Measurements from ENCODE around the gene KCNA5.

KCNA5 gene

DNA sequence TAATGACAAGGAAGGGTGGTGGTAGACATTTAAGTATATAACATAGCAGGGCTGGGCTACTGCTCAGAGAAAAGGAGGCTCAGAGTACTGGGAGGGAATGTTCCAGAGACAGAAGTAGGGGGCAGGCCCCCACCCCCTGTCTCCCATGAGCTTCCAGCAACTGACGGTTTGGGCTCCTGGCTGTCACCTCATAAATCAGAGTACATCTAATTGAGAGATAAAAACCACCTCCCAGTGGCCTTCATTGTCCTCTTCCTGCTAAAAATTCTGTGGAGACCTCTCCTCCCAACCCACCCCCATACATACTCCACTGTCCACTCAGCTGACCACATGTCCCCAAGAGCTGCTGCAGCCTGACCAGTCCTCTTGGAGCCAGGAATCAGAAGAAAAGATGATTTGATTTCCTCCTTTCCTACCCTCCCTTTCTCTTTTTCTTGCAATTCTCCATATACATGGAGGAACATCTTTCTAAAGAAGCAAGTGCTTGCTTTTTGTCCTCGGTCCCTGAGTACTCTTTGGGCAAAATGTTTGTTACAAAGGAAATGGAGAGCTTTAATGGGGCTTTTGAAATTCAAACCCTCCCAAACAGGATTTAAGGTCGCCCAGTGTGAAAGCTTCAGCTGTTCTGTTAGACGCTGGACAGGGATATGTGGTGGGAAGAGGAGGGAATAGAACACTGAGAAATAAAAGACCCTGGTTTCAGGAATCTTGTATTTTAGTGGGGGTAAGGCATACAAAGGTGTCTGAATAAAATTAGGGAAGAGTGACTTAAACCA, 16.4 kb upstream of the KCNA5 start:
- in situ Hi-C loops (cut with MboI; ENCODE audit: low sequenced_read_pairs) = no loop called here

DNA sequence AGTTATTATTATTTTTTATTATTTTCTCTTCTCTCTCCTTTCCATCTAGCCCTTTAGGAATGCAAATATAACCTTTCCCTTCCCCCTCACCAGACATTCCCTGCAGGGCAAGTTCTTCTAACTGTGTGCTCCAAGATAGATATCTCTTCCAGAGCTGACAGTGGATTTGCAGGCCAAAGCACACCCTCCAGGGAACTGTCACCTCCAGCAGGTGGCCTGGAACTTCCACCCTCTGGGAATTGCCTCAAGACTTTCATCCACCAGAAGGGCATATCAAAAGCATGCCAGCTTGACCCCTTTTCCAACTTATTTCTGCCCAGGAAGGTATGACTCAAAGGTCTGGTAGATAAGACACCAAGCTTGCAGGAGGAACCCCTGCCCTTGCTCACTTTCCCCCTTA, 13.6 kb upstream of the KCNA5 start:
- in situ Hi-C loops (cut with MboI; ENCODE audit: low sequenced_read_pairs) = no loop called here

DNA sequence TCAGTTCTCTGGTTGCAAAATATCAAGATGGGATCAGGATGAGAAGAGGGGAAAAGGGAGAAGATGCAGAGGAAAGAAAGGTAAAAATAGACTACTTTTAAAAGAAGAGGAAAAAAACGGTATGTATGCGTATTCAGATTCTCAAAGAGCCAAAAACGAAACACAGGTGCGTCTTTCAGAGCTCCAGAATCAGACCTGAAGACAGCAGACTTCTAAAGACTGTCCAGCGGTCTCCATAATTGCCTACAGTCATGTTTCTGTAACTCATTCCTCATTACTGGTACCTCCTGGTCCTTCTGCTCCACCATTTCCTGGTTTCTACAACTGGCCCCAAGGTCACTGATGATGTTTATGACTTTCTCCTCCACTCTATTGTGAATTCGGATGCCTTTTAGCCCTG, 12.4 kb upstream of the KCNA5 start:
- in situ Hi-C loops (cut with MboI; ENCODE audit: low sequenced_read_pairs) = no loop called here

- in situ Hi-C loops (cut with MboI; ENCODE audit: low sequenced_read_pairs) = no loop called here
Observed at GRCh38 chr12:5031958-5032357, 11.7 kb upstream of the KCNA5 start.

DNA sequence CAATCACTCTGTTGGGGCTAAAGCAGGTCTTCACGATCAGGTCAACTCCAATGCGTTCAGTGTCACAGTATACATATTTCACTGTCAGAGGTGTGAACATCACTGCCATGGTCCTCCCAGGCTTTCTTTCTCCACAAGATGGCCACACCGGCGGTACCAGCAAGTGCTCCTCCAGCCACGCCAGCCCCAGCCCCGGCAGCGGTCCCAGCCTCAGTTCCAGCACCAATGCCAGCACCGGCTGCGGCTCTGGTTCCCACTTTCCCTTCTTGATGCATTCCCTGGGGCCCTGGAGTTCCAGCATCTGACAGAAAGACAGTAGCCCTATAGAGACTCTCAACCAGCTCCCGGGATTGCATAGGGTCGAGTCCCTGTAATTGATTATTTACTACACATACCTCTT, 10.9 kb upstream of the KCNA5 start:
- in situ Hi-C loops (cut with MboI; ENCODE audit: low sequenced_read_pairs) = no loop called here

GRCh38 chr12:5033883-5034282, 9.8 kb upstream of the KCNA5 start:
- in situ Hi-C loops (cut with MboI; ENCODE audit: low sequenced_read_pairs) = no loop called here

- in situ Hi-C loops (cut with MboI; ENCODE audit: low sequenced_read_pairs) = no loop called here
Observed at GRCh38 chr12:5034603-5035002, 9.1 kb upstream of the KCNA5 start.

GRCh38 chr12:5035618-5036017, 8.1 kb upstream of the KCNA5 start:
- in situ Hi-C loops (cut with MboI; ENCODE audit: low sequenced_read_pairs) = no loop called here

- in situ Hi-C loops (cut with MboI; ENCODE audit: low sequenced_read_pairs) = no loop called here
Observed at GRCh38 chr12:5036031-5036430, 7.6 kb upstream of the KCNA5 start.

- in situ Hi-C loops (cut with MboI; ENCODE audit: low sequenced_read_pairs) = no loop called here
Observed at GRCh38 chr12:5037795-5038357, 5.8 kb upstream of the KCNA5 start.

- in situ Hi-C loops (cut with MboI; ENCODE audit: low sequenced_read_pairs) = no loop called here
Observed at GRCh38 chr12:5038781-5039311, 4.8 kb upstream of the KCNA5 start.

DNA sequence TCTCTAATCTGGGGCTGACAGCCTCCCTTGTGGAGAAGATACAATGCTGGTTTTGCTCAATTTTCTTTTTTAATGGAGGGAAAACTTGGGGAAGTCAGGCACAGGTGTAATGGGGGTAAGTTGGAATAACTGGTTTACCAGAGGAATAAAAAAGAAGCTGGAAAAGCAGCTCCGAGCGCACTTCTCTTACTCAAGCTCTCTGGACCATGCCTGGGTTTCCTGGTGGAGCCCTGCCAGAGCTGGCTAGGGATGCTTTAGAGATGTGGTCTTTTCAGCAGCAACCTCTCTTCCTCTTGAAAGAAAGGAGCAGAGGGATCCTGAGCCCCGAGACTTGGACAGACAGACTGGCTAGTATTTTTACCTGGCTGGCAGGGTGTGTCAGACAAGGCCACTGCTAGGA, 3.9 kb upstream of the KCNA5 start:
- in situ Hi-C loops (cut with MboI; ENCODE audit: low sequenced_read_pairs) = no loop called here

- in situ Hi-C loops (cut with MboI; ENCODE audit: low sequenced_read_pairs) = no loop called here
Observed at GRCh38 chr12:5040368-5040767, 3.3 kb upstream of the KCNA5 start.

DNA sequence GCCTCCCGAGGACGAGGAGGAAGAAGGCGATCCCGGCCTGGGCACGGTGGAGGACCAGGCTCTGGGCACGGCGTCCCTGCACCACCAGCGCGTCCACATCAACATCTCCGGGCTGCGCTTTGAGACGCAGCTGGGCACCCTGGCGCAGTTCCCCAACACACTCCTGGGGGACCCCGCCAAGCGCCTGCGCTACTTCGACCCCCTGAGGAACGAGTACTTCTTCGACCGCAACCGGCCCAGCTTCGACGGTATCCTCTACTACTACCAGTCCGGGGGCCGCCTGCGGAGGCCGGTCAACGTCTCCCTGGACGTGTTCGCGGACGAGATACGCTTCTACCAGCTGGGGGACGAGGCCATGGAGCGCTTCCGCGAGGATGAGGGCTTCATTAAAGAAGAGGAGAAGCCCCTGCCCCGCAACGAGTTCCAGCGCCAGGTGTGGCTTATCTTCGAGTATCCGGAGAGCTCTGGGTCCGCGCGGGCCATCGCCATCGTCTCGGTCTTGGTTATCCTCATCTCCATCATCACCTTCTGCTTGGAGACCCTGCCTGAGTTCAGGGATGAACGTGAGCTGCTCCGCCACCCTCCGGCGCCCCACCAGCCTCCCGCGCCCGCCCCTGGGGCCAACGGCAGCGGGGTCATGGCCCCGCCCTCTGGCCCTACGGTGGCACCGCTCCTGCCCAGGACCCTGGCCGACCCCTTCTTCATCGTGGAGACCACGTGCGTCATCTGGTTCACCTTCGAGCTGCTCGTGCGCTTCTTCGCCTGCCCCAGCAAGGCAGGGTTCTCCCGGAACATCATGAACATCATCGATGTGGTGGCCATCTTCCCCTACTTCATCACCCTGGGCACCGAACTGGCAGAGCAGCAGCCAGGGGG, 979 bp downstream of the KCNA5 start:
- in situ Hi-C loops (cut with MboI; ENCODE audit: low sequenced_read_pairs) = no loop called here

DNA sequence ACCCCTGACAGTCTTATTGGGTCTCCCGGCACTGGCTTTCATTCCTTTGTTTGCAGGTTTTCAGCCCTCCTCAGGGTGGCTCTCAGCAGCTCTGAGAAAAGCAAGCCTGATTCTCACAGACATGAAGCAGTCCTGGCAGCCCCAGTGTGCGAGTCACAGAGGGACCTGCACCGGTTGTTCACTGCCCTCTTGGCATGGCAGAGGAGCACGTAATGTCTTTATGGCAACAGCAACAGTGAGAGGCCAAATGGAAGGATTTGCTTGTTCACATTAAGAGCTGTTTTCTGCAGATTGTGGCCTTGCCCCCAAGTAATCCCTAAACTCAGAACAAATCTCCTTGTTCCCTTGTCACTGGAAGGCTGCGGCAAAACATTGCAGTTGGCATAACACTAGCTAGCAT, 3.4 kb downstream of the KCNA5 start:
- in situ Hi-C loops (cut with MboI; ENCODE audit: low sequenced_read_pairs) = no loop called here

DNA sequence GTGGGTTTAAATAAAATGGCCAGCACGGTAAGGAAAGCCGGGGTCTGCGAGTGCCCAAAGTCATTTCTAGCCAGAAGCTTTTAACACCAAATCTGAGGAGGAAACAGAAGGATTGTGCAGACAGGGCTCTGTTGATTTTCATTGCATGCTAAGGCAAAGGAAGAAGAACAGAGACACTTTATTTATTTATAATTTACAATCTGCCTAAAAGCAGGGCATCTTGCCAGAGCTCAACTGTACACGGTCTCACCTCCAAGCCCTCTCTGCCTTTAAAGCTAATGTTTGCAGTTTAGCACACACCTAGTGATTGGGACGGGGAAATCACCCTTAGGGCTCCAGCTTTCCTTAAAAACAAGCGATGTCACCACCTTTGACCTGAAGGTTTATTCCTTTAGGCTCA, 4.0 kb downstream of the KCNA5 start:
- in situ Hi-C loops (cut with MboI; ENCODE audit: low sequenced_read_pairs) = no loop called here

GRCh38 chr12:5050542-5050941, 6.9 kb downstream of the KCNA5 start:
- in situ Hi-C loops (cut with MboI; ENCODE audit: low sequenced_read_pairs) = no loop called here

- in situ Hi-C loops (cut with MboI; ENCODE audit: low sequenced_read_pairs) = no loop called here
Observed at GRCh38 chr12:5051334-5051733, 7.7 kb downstream of the KCNA5 start.

- in situ Hi-C loops (cut with MboI; ENCODE audit: low sequenced_read_pairs) = no loop called here
Observed at GRCh38 chr12:5051913-5052312, 8.2 kb downstream of the KCNA5 start.

DNA sequence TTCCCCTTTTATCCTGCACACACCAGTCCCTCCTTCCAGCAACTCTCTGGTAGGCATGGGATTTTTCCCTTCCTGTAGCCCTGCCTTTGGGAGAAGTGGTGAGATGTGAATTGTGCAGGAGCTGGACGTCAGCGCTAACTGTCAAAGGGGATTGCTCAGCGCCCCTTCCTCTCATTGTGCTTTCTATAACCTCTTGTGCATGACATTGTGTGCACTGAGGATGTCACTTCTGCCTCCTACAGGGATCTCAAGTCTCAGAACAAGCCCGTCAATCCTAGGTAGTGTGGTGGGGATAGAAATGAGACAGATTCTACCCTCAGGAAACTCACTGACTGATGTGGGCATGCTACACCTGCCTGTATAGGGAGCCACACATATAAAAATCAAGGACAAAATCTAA, 8.7 kb downstream of the KCNA5 start:
- in situ Hi-C loops (cut with MboI; ENCODE audit: low sequenced_read_pairs) = no loop called here

DNA sequence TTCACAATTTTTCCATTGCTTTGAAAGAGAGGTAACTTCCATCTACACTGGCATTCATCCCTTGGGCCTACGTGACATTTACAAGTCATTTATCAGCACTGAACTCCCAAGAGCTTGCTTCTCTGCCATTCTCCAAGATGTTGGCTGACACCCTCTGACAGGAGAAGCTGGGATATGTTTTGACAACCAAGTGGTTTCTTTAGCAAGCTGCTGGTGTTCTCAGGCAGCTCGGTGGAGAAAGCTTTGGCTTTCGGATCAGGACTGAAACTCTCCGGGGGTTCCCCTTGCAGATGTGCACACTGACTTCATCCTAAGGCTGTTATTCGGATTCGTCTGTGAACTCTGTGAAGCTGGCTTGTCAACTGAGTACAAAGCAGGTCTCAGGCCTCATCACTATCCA, 15.7 kb downstream of the KCNA5 start:
- in situ Hi-C loops (cut with MboI; ENCODE audit: low sequenced_read_pairs) = no loop called here

GRCh38 chr12:5060958-5061357, 17.3 kb downstream of the KCNA5 start:
- in situ Hi-C loops (cut with MboI; ENCODE audit: low sequenced_read_pairs) = no loop called here

Data from HL-60/S4 treated with phorbol 12-myristate 13-acetate at 8.2 ng/mL for 4 days and 3 days (cell line).